Measurements from ENCODE around the gene DOCK4. TPM values are rescaled to one million over a fixed set of nuclear protein-coding genes. Genes with fewer than 3 reads are reported as not detected.

The DOCK4 gene
- total and polyA plus RNA-seq, 2 experiments from 2014 or later = 2.1 to 5.0 TPM

GRCh38 chr7:111747718-111748117 lies 458.5 kb downstream of the DOCK4 start:
- DNase-seq = no peak
- H3K27ac ChIP-seq = no peak overlapping the region
- no peak overlapping the region for H2AFZ ChIP-seq
- H3K27me3 ChIP-seq (replicated peaks; ENCODE audit: insufficient read depth) = no peaks in the 10 kb centered on the region
- no peaks in the 10 kb centered on the region for H3K9me2 ChIP-seq (ENCODE audit: insufficient read depth)
- H4K20me1 ChIP-seq (ENCODE audit: insufficient read depth) = no peaks in the 10 kb centered on the region
- peaks cover 13% of the 10 kb centered on the region for H3K4me1 ChIP-seq (ENCODE audit: insufficient read depth)
- in situ Hi-C loops (cut with MboI) = loop anchor here (25.0 kb wide), 1 partner anchor 410 kb away; no protein-coding TSS in a partner anchor
- H3K79me2 ChIP-seq (ENCODE audit: insufficient read depth) = no peaks in the 10 kb centered on the region
- TF ChIP-seq EZH2phosphoT487 (IDR thresholded peaks at IDR 0.05; ENCODE audit: insufficient read depth, low read depth) (no peak), EZH2 (IDR thresholded peaks at IDR 0.05; ENCODE audit: insufficient read depth, poor library complexity, severe bottlenecking) (no peak)
- H3F3A ChIP-seq (ENCODE audit: insufficient read depth) = peaks cover 15% of the 10 kb centered on the region
- no peaks in the 10 kb centered on the region for H3K9me3 ChIP-seq (ENCODE audit: low read depth)
- no peaks in the 10 kb centered on the region for H3K36me3 ChIP-seq (ENCODE audit: low read depth)
- no peak overlapping the region for H3K4me3 ChIP-seq
- H3K4me2 ChIP-seq (ENCODE audit: unreplicated experiment) = no peak overlapping the region
- H3K9ac ChIP-seq = no peak overlapping the region

DNA sequence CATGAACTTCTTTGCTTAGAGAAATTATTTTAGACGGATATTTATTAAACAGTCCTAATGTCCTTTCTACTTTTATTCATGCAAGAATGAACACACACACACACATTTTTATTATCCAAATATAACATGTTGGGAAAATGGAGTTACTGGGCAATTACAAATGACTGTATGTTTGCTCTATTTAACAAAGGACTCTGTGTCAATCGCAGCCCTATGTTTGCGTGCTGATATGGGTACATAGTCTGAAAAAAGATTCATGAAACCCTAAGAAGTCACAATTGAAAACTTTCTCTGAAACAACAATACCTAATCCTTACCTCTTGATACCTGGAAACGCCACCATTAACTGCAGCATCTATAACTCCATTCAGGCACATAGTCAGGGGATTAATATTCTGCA lies 459.2 kb downstream of the DOCK4 start:
- DNase-seq = no peak
- Histone ChIP-seq H3K9ac (no peak overlapping the region), H3K9me3 (ENCODE audit: low read depth) (no peaks in the 10 kb centered on the region), H3F3A (ENCODE audit: insufficient read depth) (peaks cover 15% of the 10 kb centered on the region), H4K20me1 (ENCODE audit: insufficient read depth) (no peaks in the 10 kb centered on the region), H3K27ac (no peak overlapping the region), H3K27me3 (replicated peaks; ENCODE audit: insufficient read depth) (no peaks in the 10 kb centered on the region), H2AFZ (no peak overlapping the region), H3K4me3 (no peak overlapping the region), H3K4me2 (ENCODE audit: unreplicated experiment) (no peak overlapping the region), H3K79me2 (ENCODE audit: insufficient read depth) (no peaks in the 10 kb centered on the region), H3K4me1 (ENCODE audit: insufficient read depth) (peaks cover 13% of the 10 kb centered on the region), H3K36me3 (ENCODE audit: low read depth) (no peaks in the 10 kb centered on the region), H3K9me2 (ENCODE audit: insufficient read depth) (no peaks in the 10 kb centered on the region)
- in situ Hi-C loops (cut with MboI) = loop anchor here (25.0 kb wide), 1 partner anchor 410 kb away; no protein-coding TSS in a partner anchor
- WGBS, 2 experiments (ENCODE audit: low coverage in 1 of 2, low lambda C conversion rate in 2 of 2, missing lambda C conversion rate in 2 of 2) = 91 to 95% methylated on average over 4 of the region's 4 CpGs
- TF ChIP-seq EZH2phosphoT487 (IDR thresholded peaks at IDR 0.05; ENCODE audit: insufficient read depth, low read depth) (no peak), EZH2 (IDR thresholded peaks at IDR 0.05; ENCODE audit: insufficient read depth, poor library complexity, severe bottlenecking) (no peak)

GRCh38 chr7:111744501-111745155 lies 461.6 kb downstream of the DOCK4 start:
- no peaks in the 10 kb centered on the region for H3K9me2 ChIP-seq (ENCODE audit: insufficient read depth)
- H4K20me1 ChIP-seq (ENCODE audit: insufficient read depth) = no peaks in the 10 kb centered on the region
- no peaks in the 10 kb centered on the region for H3K9me3 ChIP-seq (ENCODE audit: low read depth)
- H3F3A ChIP-seq (ENCODE audit: insufficient read depth) = peaks cover 15% of the 10 kb centered on the region
- DNase-seq = peak; percentile 47
- in situ Hi-C loops (cut with MboI) = loop anchor here (25.0 kb wide), 1 partner anchor 407 kb away; no protein-coding TSS in a partner anchor
- no peaks in the 10 kb centered on the region for H3K36me3 ChIP-seq (ENCODE audit: low read depth)
- peak overlapping the region; percentile 47 for H3K27ac ChIP-seq
- peak overlapping the region; percentile 54 for H3K4me2 ChIP-seq (ENCODE audit: unreplicated experiment)
- no peaks in the 10 kb centered on the region for H3K27me3 ChIP-seq (replicated peaks; ENCODE audit: insufficient read depth)
- H2AFZ ChIP-seq = peak overlapping the region; percentile 68
- no peak overlapping the region; the same call in 1 of the 2 replicates for H3K4me3 ChIP-seq
- H3K9ac ChIP-seq = 0 out of 2 replicates have a peak overlapping the region, but pooled peaks have one; percentile 9
- H3K4me1 ChIP-seq (ENCODE audit: insufficient read depth) = peaks cover 13% of the 10 kb centered on the region
- 18 to 25% methylated on average over 2 of the region's 2 CpGs for WGBS, 2 experiments (ENCODE audit: low coverage in 1 of 2, low lambda C conversion rate in 2 of 2, missing lambda C conversion rate in 2 of 2)
- no peak for TF ChIP-seq EZH2 (IDR thresholded peaks at IDR 0.05; ENCODE audit: insufficient read depth, poor library complexity, severe bottlenecking)
- no peak for TF ChIP-seq EZH2phosphoT487 (IDR thresholded peaks at IDR 0.05; ENCODE audit: insufficient read depth, low read depth)
- no peaks in the 10 kb centered on the region for H3K79me2 ChIP-seq (ENCODE audit: insufficient read depth)

DNA sequence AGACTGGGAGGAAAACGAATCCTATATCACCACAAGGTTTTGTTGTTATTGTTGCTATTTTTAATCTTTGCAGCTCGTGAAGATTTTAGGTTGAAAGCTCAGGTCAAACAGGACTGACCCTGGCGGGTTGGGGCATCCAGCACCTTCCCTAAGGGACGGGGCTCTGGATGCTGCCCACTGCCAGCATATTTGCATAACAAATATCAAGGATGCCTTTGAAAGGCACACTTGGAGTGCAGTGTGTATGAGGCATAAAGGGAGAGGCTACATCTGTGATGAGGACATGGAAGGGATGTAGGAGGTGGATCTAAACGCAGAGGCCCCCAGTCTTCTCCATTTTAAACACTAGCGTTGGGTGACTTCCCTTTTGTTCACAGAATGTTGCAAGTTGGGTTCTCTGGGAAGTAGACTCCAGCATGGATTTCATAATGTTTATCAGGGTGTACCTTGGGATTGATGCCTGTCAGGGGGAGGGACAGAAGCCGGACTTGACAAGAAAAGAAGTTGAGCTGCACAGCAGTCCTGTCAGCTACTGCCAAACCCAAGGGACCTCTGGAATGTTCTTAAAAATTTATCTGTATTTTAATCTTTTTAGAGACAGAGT lies 462.9 kb downstream of the DOCK4 start:
- H3K9ac ChIP-seq = no peak overlapping the region
- no peak overlapping the region for H3K27ac ChIP-seq
- H3K27me3 ChIP-seq (replicated peaks; ENCODE audit: insufficient read depth) = no peaks in the 10 kb centered on the region
- H3K79me2 ChIP-seq (ENCODE audit: insufficient read depth) = no peaks in the 10 kb centered on the region
- no peak for TF ChIP-seq EZH2phosphoT487 (IDR thresholded peaks at IDR 0.05; ENCODE audit: insufficient read depth, low read depth)
- no peak for TF ChIP-seq EZH2 (IDR thresholded peaks at IDR 0.05; ENCODE audit: insufficient read depth, poor library complexity, severe bottlenecking)
- H3K4me1 ChIP-seq (ENCODE audit: insufficient read depth) = peaks cover 13% of the 10 kb centered on the region
- no peak overlapping the region for H3K4me2 ChIP-seq (ENCODE audit: unreplicated experiment)
- no peak overlapping the region for H3K4me3 ChIP-seq
- WGBS, 2 experiments (ENCODE audit: low coverage in 1 of 2, low lambda C conversion rate in 2 of 2, missing lambda C conversion rate in 2 of 2) = 80 to 86% methylated on average over 7 of the region's 7 CpGs
- H3K9me3 ChIP-seq (ENCODE audit: low read depth) = no peaks in the 10 kb centered on the region
- no peaks in the 10 kb centered on the region for H3K36me3 ChIP-seq (ENCODE audit: low read depth)
- H2AFZ ChIP-seq = no peak overlapping the region
- in situ Hi-C loops (cut with MboI) = loop anchor here (25.0 kb wide), 1 partner anchor 406 kb away; no protein-coding TSS in a partner anchor
- H3F3A ChIP-seq (ENCODE audit: insufficient read depth) = peaks cover 15% of the 10 kb centered on the region
- no peak for DNase-seq
- no peaks in the 10 kb centered on the region for H4K20me1 ChIP-seq (ENCODE audit: insufficient read depth)
- no peaks in the 10 kb centered on the region for H3K9me2 ChIP-seq (ENCODE audit: insufficient read depth)
